CD4-positive, CD25-positive, alpha-beta regulatory T cell (primary cell): ENCODE data around the gene LBP. TPM values are rescaled to one million over a fixed set of nuclear protein-coding genes. Genes with fewer than 3 reads are reported as not detected.
A peak's percentile ranks its signal among the peaks of the same experiment; 100 is the strongest.

Experiments used
- ATAC-seq, 2 donors: fragments of 150-1000 bp; cut with Tn5 transposase; one replicate each; pipeline ENCODE4 v1.10.0; 2021; ENCODE audit warnings: low read depth in 2 of 2, moderate number of reproducible peaks in 2 of 2, moderate library complexity in 1 of 2
- DNase-seq, 3 donors: peaks; one replicate each; pipeline versions ENCODE4 v3.0.0 to v3.0.0-alpha.2; 2012 to 2022; ENCODE audit warnings: mixed read lengths in 1 of 3
- H3K27ac ChIP-seq: one replicate; pipeline ENCODE4 v1.7.0; 2013; ENCODE audit warnings: mild to moderate bottlenecking, low read length; ENCODE audit not compliant: insufficient read depth, poor library complexity, severe bottlenecking
- H3K27me3 ChIP-seq: one replicate; pipeline ENCODE4 v1.7.0; 2013; ENCODE audit warnings: low read length; ENCODE audit not compliant: control insufficient read depth, insufficient read depth
- H3K36me3 ChIP-seq: one replicate; pipeline ENCODE4 v1.7.0; 2013; ENCODE audit warnings: mild to moderate bottlenecking, low read length, moderate library complexity; ENCODE audit not compliant: control insufficient read depth, insufficient read depth
- H3K4me1 ChIP-seq: 2 replicates; pipeline ENCODE4 v1.7.0; 2013; ENCODE audit warnings: mild to moderate bottlenecking, low read length; ENCODE audit not compliant: insufficient read depth, control insufficient read depth, poor library complexity, severe bottlenecking
- H3K4me3 ChIP-seq: one replicate; pipeline ENCODE4 v1.7.0; 2013; ENCODE audit warnings: low read depth, mild to moderate bottlenecking, low read length, moderate library complexity
- H3K9me3 ChIP-seq, 2 experiments: 1 replicate in 1 of 2; 2 replicates in 1 of 2; pipeline ENCODE4 v1.7.0; 2013; ENCODE audit warnings: low read length in 2 of 2, mild to moderate bottlenecking in 1 of 2, moderate library complexity in 1 of 2; ENCODE audit not compliant: control insufficient read depth in 2 of 2
- H3K27ac Mint-ChIP-seq, 3 donors: one replicate each; pipeline ENCODE4 v1.8.0; 2020 to 2022; ENCODE audit warnings: mild to moderate bottlenecking in 3 of 3, mixed read lengths in 3 of 3, moderate library complexity in 2 of 3
- H3K27me3 Mint-ChIP-seq: one replicate; pipeline ENCODE4 v1.8.0; 2022; ENCODE audit warnings: mild to moderate bottlenecking, mixed read lengths
- H3K36me3 Mint-ChIP-seq: one replicate; pipeline ENCODE4 v1.8.0; 2020; ENCODE audit warnings: mixed read lengths
- H3K4me1 Mint-ChIP-seq, 4 donors: one replicate each; pipeline ENCODE4 v1.8.0; 2020 to 2022; ENCODE audit warnings: mixed read lengths in 4 of 4, mild to moderate bottlenecking in 1 of 4
- H3K4me3 Mint-ChIP-seq, 4 donors: one replicate each; pipeline ENCODE4 v1.8.0; 2020 to 2022; ENCODE audit warnings: mild to moderate bottlenecking in 4 of 4, mixed read lengths in 4 of 4, moderate library complexity in 3 of 4
- H3K9me3 Mint-ChIP-seq, 7 donors: one replicate each; pipeline ENCODE4 v1.8.0; 2020 to 2022; ENCODE audit warnings: mixed read lengths in 7 of 7, mild to moderate bottlenecking in 3 of 7, moderate library complexity in 2 of 7
- polyA plus RNA-seq, 4 donors: library from polyadenylated mRNA; unstranded; fragments of 300-500 nt; fragmentation: Illumina TruSeq; gene quantifications; one replicate each; pipeline ENCODE4 v1.2.3, GENCODE V29; 2021
- total RNA-seq: library from RNA; stranded (reverse); gene quantifications from one replicate; pipeline ENCODE4 v1.2.3, GENCODE V29; 2022

The LBP gene
- total and polyA plus RNA-seq, 5 donors from 2014 or later = not detected

DNA sequence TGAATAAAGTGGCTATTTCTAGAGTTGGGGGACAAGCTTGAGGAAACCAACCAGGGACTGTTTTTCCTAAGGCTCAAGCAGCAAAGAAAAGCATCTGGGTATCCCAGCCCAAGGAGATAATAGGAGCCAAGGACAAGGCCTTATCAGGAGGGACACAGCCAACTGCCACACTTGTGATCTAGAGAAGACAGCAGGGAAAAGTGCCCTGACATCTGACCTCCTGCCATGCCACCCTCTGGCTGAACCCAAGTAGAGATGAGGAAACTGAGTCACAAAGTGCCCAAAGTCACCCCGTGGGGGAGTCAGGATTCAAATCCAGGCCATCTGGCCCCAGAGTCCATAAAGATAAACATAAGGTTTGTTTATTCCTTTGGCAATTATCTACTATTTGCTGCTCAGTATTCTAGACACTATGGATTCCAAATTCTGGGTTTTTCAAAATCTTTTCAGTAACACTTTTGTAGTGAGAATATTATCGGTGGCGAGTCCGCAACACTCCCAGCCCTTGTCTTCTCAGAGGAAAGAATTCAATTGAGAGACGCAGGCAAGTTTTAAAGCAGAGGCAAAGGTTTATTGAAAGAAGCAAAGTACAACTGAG is 3.5 kb upstream of the LBP start:
- Histone ChIP-seq H3K4me1 (no peaks in the 10 kb centered on the region), H3K9me3 (peaks cover 1 to 8% of the 10 kb centered on the region in 2 experiments), H3K27ac (no peak overlapping the region), H3K4me3 (no peak overlapping the region), H3K36me3 (no peaks in the 10 kb centered on the region), H3K27me3 (no peaks in the 10 kb centered on the region)
- no peak for DNase-seq
- no peak overlapping the region for H3K27ac Mint-ChIP-seq
- H3K9me3 Mint-ChIP-seq = peaks cover 0 to 5% (median 2%) of the 10 kb centered on the region in 7 donors
- H3K36me3 Mint-ChIP-seq = peaks cover 4% of the 10 kb centered on the region
- ATAC-seq = no peak
- peaks cover 9% of the 10 kb centered on the region for H3K27me3 Mint-ChIP-seq
- H3K4me3 Mint-ChIP-seq = no peak overlapping the region
- H3K4me1 Mint-ChIP-seq = no peaks in the 10 kb centered on the region

DNA sequence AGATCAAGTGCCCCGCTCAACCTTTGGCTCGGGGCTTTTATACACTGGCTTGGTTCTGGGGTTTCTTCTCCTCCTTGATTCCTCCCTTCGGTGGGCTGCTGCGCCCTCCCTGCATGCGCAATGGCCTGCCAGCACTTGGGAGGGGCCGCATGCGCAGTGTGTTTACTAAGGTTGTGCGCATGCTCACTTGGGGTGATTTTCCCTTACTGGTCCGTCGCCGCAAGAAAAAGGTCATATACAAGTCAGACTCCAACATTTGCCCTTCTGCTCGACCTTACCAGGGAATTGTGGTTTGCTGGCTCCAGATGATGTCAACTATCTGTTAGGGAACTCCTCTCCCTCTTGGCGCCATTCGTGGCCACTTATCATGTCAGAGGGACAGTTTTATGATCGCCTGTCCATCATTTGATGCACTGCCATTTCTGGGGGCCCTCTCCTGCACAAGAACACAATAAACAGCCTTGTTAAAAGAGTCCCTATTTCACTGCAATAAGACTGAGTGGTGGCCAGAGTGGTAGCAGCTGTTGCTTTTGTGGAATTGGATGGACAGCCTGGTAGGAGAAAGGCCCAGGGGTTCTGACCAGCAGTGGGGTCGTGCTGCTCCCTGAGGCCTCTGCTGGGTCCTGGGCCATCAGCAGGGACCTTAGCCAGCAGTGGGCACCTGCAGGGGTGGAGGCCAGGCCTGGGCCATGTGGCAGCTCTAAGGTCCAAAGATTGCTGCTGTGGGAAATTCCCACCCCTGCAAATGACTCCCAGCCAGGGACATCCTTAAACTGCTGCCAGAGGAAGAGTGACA is 2.8 kb upstream of the LBP start:
- no peaks in the 10 kb centered on the region for H3K36me3 Mint-ChIP-seq
- H3K9me3 ChIP-seq = peaks cover 0 to 1% of the 10 kb centered on the region in 2 experiments
- H3K4me1 ChIP-seq = no peaks in the 10 kb centered on the region
- peak overlapping the region in 1 of 3 donors; percentile 11 for H3K27ac Mint-ChIP-seq
- H3K36me3 ChIP-seq = no peaks in the 10 kb centered on the region
- no peaks in the 10 kb centered on the region for H3K4me1 Mint-ChIP-seq
- peaks cover 0 to 1% (median 0%) of the 10 kb centered on the region in 7 donors for H3K9me3 Mint-ChIP-seq
- H3K27me3 ChIP-seq = no peaks in the 10 kb centered on the region
- no peak overlapping the region for H3K4me3 ChIP-seq
- peaks cover 6% of the 10 kb centered on the region for H3K27me3 Mint-ChIP-seq
- H3K4me3 Mint-ChIP-seq = no peak overlapping the region
- H3K27ac ChIP-seq = no peak overlapping the region
- no peak for DNase-seq
- no peak for ATAC-seq

DNA sequence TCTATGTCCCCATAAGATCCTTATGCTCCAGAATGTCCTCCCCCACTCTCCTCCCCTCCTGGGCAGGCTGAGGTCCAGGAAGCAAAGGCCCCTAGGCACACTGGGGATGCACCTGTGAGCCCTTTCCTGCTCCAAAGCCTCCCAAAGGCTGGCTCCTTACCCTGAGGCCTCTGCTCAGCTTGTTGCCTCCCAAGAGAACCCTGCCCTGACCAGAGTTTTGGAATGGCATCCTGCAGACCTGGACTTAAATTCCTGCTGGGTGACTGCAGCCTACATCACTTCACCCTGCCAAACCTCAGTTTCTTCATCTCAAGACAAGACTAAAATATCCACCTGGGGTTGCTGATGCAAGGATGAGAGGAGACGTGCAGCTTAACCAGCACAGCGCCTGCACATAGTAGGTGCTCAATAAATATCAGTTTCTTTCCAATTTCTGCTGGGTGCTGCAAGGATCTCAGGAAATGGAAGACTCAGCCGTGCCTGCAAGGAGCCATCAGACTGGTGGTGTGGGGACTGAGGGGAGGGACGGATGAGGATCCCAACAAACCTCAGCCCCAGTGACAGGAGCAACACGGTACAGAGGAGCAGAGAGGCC is 2.1 kb upstream of the LBP start:
- Mint-ChIP-seq H3K27me3 (peaks cover 6% of the 10 kb centered on the region), H3K27ac (no peak overlapping the region), H3K36me3 (no peaks in the 10 kb centered on the region), H3K4me1 (no peaks in the 10 kb centered on the region), H3K4me3 (no peak overlapping the region), H3K9me3 (peaks cover 0 to 1% (median 0%) of the 10 kb centered on the region in 7 donors)
- no peak for DNase-seq
- no peak for ATAC-seq
- Histone ChIP-seq H3K9me3 (no peaks in the 10 kb centered on the region), H3K36me3 (no peaks in the 10 kb centered on the region), H3K27ac (no peak overlapping the region), H3K4me3 (no peak overlapping the region), H3K4me1 (no peaks in the 10 kb centered on the region), H3K27me3 (no peaks in the 10 kb centered on the region)

DNA sequence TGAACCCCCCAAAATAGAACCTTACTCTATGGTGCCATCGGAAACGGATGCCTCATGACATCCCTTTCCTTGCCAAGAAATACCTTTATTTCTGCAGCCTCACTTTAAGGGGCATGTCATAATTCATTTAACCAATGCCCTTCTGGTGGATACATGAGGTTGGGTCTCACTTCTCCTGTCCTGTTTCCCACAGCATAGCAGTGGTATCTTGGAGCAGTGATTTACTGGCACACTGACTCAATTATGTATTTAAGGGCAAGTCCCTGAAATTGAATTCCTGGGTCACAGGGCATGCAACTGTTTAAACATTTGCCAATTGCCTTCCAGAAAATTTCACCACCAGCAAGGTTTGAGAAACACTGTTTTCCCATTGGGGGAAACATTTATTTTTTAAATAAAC is 639 bp upstream of the LBP start:
- Histone ChIP-seq H3K9me3 (no peaks in the 10 kb centered on the region), H3K4me1 (no peaks in the 10 kb centered on the region), H3K27ac (no peak overlapping the region), H3K4me3 (no peak overlapping the region), H3K36me3 (no peaks in the 10 kb centered on the region), H3K27me3 (no peaks in the 10 kb centered on the region)
- H3K4me3 Mint-ChIP-seq = no peak overlapping the region
- DNase-seq (no peak), ATAC-seq (no peak)
- H3K4me1 Mint-ChIP-seq = no peaks in the 10 kb centered on the region
- H3K27me3 Mint-ChIP-seq = no peaks in the 10 kb centered on the region
- H3K27ac Mint-ChIP-seq = no peak overlapping the region
- peaks cover 0 to 1% (median 0%) of the 10 kb centered on the region in 7 donors for H3K9me3 Mint-ChIP-seq
- H3K36me3 Mint-ChIP-seq = no peaks in the 10 kb centered on the region

DNA sequence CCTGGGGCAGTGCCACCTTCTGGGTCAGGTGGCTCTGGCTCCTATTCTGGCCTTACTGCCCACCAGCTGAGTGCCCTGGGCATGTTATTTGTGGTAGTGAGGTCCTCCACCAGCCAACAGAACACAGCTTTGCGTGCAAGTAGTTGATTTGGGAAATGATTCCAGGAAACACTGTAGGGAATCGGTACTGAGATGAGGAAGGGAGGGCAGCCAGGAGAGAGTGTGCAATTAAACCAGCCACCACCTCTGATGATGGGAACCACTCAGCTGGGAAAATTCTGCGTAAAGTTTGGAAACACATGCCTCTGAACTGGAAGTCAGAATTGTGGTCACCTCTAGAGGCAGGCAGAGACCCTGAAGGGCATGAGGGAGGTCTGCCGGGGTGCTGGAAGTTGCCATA is 459 bp downstream of the LBP start:
- ATAC-seq (no peak), DNase-seq (no peak)
- Histone ChIP-seq H3K27me3 (no peaks in the 10 kb centered on the region), H3K4me1 (no peaks in the 10 kb centered on the region), H3K9me3 (no peaks in the 10 kb centered on the region), H3K4me3 (no peak overlapping the region), H3K27ac (no peak overlapping the region), H3K36me3 (no peaks in the 10 kb centered on the region)
- Mint-ChIP-seq H3K27ac (no peak overlapping the region), H3K36me3 (no peaks in the 10 kb centered on the region), H3K4me3 (no peak overlapping the region), H3K27me3 (no peaks in the 10 kb centered on the region), H3K4me1 (no peaks in the 10 kb centered on the region), H3K9me3 (peaks cover 0 to 1% (median 0%) of the 10 kb centered on the region in 7 donors)

DNA sequence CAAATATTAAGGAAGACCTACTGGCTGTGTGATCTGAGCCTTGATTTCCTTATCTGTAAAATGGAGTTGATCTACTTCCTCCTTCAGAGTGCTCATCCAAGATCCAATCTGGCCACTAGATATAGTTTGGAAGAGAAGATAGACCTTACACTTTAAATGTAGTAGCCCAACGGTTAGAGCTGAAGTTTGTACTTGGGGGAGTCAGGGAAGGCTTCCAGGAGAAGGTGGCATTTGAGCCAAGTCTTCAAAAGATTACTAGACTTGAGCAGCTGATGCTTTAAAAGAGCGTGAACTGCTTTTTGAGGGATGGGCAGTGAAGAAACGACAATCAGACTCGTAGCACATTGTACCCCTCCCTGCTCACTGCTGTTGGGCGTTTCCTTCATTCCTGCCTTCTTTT is 3.6 kb downstream of the LBP start:
- Histone ChIP-seq H3K4me1 (no peaks in the 10 kb centered on the region), H3K36me3 (no peaks in the 10 kb centered on the region), H3K27ac (no peak overlapping the region), H3K9me3 (no peaks in the 10 kb centered on the region), H3K4me3 (no peak overlapping the region), H3K27me3 (no peaks in the 10 kb centered on the region)
- Mint-ChIP-seq H3K4me1 (no peaks in the 10 kb centered on the region), H3K36me3 (no peaks in the 10 kb centered on the region), H3K27me3 (no peaks in the 10 kb centered on the region), H3K27ac (no peak overlapping the region), H3K9me3 (no peaks in the 10 kb centered on the region), H3K4me3 (no peak overlapping the region)
- ATAC-seq (no peak), DNase-seq (no peak)

DNA sequence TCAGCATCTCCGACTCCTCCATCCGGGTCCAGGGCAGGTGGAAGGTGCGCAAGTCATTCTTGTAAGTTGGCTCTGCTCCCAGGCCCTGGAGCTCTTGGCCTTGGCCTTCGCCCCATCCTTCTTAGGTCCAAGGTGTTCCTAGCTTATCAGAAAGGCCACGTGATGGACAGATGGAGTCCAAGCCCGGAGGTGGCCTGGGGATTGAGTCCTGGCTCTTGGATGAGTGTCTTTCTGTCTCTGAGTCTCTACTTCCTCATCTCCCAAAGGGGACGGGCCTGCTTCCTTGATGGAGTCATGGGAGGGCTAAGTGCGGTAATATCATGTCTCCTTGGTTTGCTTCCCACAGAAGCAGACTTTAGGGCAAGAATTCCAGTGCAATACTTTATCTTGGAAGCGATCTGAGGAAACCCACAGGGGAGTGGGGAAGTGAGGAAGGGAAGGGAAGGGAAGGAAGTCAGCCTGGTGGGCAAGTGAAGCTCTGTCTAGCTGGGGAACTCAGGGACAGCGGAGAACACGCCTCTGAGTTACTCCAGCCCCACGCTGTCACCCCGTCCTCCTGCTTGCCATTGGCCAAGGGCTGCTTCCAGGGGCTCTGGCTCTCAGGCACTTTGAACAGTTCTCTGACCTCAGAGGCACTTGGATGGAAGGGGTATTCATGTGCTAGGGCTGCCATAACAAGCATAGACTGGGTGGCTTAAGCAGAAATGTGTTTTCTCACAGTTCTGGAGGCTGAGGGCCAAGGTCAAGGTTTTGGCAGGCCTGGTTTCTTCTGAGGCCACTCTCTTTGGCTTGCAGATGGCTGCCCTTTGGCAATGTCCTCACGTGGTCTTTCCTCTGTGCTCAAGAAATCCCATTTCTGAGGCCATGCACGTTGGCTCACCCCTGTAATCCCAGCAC is 4.8 kb downstream of the LBP start:
- Mint-ChIP-seq H3K9me3 (no peaks in the 10 kb centered on the region), H3K4me3 (no peak overlapping the region), H3K36me3 (no peaks in the 10 kb centered on the region), H3K4me1 (no peaks in the 10 kb centered on the region), H3K27ac (no peak overlapping the region), H3K27me3 (no peaks in the 10 kb centered on the region)
- ATAC-seq (no peak), DNase-seq (no peak)
- Histone ChIP-seq H3K36me3 (no peaks in the 10 kb centered on the region), H3K4me1 (no peaks in the 10 kb centered on the region), H3K4me3 (no peak overlapping the region), H3K9me3 (no peaks in the 10 kb centered on the region), H3K27me3 (no peaks in the 10 kb centered on the region), H3K27ac (no peak overlapping the region)
